Skeletal muscle tissue (tissue), 4 donors: ENCODE results near the gene VPS37B. TPM values are rescaled to one million over a fixed set of nuclear protein-coding genes. Genes with fewer than 3 reads are reported as not detected.
A peak's percentile ranks its signal among the peaks of the same experiment; 100 is the strongest.
"Not testable (repeated sequence)": the region's sequence is repeated elsewhere in the genome, so short reads cannot be mapped to it uniquely, and the experiment has no call there.

Experiments
- H3K27ac ChIP-seq: one replicate; pipeline ENCODE4 v1.7.0; 2013; ENCODE audit warnings: mild to moderate bottlenecking, low read depth, low read length, inconsistent platforms
- H3K27me3 ChIP-seq, 3 donors: one replicate each; pipeline ENCODE4 v1.7.0; 2013; ENCODE audit warnings: low read length in 3 of 3; ENCODE audit not compliant: control insufficient read depth in 3 of 3, insufficient read depth in 3 of 3
- H3K36me3 ChIP-seq, 3 donors: one replicate each; pipeline ENCODE4 v1.7.0; 2013; ENCODE audit warnings: low read length in 3 of 3; ENCODE audit not compliant: control insufficient read depth in 3 of 3, insufficient read depth in 3 of 3
- H3K4me1 ChIP-seq, 3 donors: one replicate each; pipeline ENCODE4 v1.7.0; 2013; ENCODE audit warnings: low read length in 3 of 3, mild to moderate bottlenecking in 3 of 3; ENCODE audit not compliant: control insufficient read depth in 3 of 3, insufficient read depth in 3 of 3
- H3K4me3 ChIP-seq, 3 donors: one replicate each; pipeline ENCODE4 v1.7.0; 2013; ENCODE audit warnings: low read length in 3 of 3
- H3K9ac ChIP-seq, 3 donors: one replicate each; pipeline ENCODE4 v1.7.0; 2013; ENCODE audit warnings: low read length in 3 of 3, mild to moderate bottlenecking in 3 of 3, moderate library complexity in 2 of 3, low read depth in 1 of 3
- H3K9me3 ChIP-seq, 3 donors: one replicate each; pipeline ENCODE4 v1.7.0; 2013; ENCODE audit warnings: low read length in 3 of 3; ENCODE audit not compliant: control insufficient read depth in 3 of 3
- total RNA-seq: library from RNA; depleted of rRNA; stranded (reverse); fragments of >200 nt; gene quantifications from one replicate; pipeline ENCODE4 v1.2.3, GENCODE V29; 2014
- donor health status: Osteomylitis.

VPS37B gene
- total RNA-seq, 1 donor from 2014 or later, result 11.5 TPM

DNA sequence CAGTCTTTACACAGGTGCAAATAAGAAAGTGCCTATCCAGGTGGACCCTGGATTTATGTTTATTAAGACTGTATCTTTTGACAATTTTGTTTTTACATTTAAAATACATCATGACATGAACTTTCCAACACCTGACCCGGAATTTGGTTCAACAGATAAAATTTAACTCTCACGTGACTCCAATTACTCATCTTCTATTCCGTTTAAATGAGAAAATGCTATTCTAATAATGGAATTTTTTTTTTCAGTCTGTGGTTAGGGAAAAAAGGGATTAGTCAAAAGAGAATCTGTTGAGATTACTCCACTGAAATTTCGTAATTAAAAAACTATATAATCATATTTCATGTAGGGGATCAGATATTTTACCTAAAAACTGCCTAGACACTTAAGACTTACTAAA lies 11.1 kb downstream of the VPS37B start:
- H3K4me3 ChIP-seq, result no peak overlapping the region
- peaks cover 31 to 42% (median 36%) of the 10 kb centered on the region in 3 donors for H3K4me1 ChIP-seq
- H3K9ac ChIP-seq, result no peak overlapping the region
- H3K36me3 ChIP-seq, result no peaks in the 10 kb centered on the region
- no peaks in the 10 kb centered on the region for H3K27me3 ChIP-seq
- no peaks in the 10 kb centered on the region for H3K9me3 ChIP-seq
- no peak overlapping the region for H3K27ac ChIP-seq

DNA sequence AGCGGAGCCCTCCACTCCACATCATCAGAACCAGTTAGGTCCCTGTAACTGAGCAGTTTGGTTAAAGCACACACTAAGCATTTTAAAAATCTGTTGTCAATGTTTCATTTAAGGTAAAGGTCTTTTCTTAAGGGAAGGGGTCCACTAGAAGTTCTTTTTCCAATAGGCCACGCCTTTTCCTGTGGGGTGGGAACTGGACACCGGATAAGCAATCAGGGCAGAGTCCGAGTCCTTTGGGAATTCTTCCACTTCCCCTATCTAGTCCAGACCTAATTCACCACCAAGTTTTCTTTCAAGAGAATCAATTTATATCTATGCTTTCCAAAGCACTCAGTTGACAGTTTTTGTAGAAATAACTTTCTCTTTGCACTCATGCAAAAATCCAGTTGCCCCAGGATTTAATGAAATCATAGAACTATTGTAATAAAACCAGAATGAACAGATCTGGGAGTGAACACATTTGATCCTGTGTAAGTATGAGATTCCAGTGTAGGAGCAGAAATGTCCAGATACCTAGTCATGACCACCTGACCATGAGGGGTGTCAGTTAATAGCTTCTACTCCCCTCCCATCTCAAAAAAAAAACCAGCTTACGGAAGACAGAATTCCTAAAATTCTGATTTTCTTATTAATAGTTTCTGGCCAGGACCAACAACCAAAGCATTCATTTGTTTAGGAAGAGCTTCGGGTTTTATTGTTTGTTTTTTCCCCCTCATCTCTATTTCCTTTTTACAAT lies 11.7 kb downstream of the VPS37B start:
- Histone ChIP-seq H3K27ac (no peak overlapping the region), H3K9me3 (no peaks in the 10 kb centered on the region), H3K9ac (no peak overlapping the region), H3K4me3 (no peak overlapping the region), H3K27me3 (no peaks in the 10 kb centered on the region), H3K36me3 (no peaks in the 10 kb centered on the region), H3K4me1 (peaks cover 35 to 47% (median 42%) of the 10 kb centered on the region in 3 donors)

DNA sequence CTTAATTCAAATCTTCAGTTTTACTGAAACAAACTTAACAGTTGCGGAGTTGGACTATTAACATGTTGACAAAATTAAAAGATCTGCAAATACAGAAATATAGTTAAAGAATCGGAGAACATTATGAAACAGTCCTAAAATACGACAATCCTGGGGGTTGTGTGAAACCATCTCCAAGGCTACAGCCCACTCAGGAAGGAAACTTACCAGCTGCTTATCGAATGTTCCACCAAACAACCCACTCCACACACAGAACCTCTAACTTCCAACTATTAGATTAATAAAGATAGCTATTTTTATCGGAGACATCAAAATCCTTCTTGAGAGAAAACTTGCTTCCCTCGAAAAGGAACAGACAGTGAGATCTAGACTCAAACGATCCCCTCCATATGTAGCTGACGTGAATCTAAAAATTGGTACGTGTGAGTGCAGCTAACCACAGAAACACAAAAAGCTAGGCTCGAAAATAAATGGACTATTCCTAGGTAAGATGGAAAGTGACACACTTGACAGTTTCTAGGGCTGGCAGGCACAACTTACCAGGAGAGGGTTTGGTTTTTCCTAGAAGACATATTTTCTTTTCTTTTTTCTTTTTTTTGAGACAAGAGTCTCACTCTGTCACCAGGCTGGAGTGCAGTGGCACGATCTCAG lies 12.9 kb downstream of the VPS37B start:
- Histone ChIP-seq H3K27ac (no peak overlapping the region), H3K4me1 (peaks cover 30 to 42% (median 42%) of the 10 kb centered on the region in 3 donors), H3K9ac (no peak overlapping the region), H3K27me3 (no peaks in the 10 kb centered on the region), H3K36me3 (no peaks in the 10 kb centered on the region), H3K4me3 (no peak overlapping the region), H3K9me3 (no peaks in the 10 kb centered on the region)

DNA sequence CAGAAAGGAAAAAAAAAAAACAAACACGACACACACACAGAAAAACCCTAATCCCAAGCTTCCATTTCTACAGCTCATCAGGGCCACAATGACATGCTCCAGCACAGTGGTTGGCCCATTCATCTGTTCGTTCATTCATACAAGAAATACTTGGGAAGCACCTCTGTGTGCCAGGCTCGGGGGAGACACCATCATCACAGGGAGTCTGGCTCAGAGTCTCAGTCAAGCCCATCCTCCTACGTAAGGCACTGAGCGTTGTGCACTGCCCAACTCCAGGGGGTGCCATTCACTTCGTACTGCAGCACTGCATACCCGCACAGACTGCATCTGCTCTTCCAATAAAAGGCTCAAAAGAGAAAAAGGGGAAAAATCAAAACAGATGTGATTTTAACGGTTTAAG lies 15.3 kb downstream of the VPS37B start:
- no peaks in the 10 kb centered on the region for H3K9me3 ChIP-seq
- H3K27ac ChIP-seq, result no peak overlapping the region
- H3K9ac ChIP-seq, result no peak overlapping the region
- H3K36me3 ChIP-seq, result no peaks in the 10 kb centered on the region
- H3K4me1 ChIP-seq, result peaks cover 37 to 54% (median 49%) of the 10 kb centered on the region in 3 donors
- peak overlapping the region in 1 of 3 donors; percentile 14 for H3K4me3 ChIP-seq
- H3K27me3 ChIP-seq, result no peaks in the 10 kb centered on the region

DNA sequence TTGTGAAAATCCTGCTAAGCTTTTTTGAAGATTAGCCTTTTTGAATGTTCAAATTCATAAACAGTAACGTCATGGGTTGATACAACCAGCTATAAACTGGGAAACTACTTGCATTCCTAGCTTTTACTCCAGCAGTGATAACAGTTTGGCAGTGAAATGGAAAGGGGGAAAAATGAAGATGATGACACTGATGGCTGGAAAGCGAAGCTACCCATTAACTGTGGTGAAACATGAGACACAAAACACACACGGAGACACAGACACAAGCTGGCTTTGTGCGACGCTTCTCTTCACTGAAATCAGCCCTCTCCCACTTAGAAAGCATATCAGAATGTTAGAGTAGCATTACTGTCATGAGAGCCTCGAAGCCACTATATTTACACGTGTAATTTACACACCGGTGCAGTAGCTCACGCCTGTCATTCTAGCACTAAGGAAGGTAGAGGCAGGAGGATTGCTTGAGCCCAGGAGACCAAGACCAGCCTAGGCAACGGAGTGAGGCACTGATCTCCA lies 15.7 kb downstream of the VPS37B start:
- Histone ChIP-seq H3K36me3 (no peaks in the 10 kb centered on the region), H3K9ac (no peak overlapping the region), H3K4me1 (peaks cover 39 to 58% (median 53%) of the 10 kb centered on the region in 3 donors), H3K9me3 (no peaks in the 10 kb centered on the region), H3K4me3 (peak overlapping the region in 1 of 3 donors; percentile 14), H3K27me3 (no peaks in the 10 kb centered on the region), H3K27ac (no peak overlapping the region)

DNA sequence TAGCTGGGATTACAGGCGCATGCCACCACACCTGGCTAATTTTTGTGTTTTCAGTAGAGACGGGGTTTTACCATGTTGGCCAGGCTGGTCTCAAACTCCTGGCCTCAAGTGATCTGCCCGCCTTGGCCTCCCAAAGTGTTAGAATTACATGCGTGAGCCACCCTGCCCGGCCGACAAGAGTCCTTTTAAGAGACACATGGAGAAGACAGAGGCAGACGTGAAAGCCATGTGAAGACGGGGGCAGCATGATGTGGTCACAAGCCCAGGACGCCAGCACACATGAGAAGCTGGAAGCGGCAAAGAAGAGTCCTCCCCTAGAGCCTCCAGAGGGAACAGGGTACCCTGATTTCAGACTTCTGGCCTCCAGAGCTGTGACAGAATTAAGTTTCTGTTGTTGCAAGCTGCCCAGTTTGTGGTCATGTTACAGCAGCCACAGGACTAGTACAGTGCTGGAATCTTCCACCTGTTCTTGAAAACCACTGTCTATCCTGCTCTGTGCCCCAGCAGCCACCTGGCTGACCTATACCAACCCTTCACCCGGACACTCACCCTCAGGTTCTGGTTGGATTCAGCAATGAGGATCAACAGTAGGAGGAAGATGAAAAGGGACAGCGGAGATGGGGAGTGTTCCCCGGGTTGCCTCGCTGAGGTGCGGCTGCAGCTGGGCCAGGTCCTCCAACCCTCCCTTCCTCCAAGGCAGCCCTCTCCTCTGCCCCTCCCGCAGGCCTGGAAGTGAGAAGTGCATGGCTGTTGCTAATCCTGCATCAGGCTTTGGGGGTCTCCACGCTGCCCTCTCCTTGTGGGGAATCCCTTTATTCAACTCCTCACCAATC lies 16.9 kb downstream of the VPS37B start:
- Histone ChIP-seq H3K4me1 (peaks cover 38 to 58% (median 56%) of the 10 kb centered on the region in 3 donors), H3K4me3 (no peak overlapping the region), H3K27ac (peak overlapping the region; percentile 25), H3K9me3 (no peaks in the 10 kb centered on the region), H3K9ac (peak overlapping the region in 1 of 3 donors; percentile 25), H3K36me3 (no peaks in the 10 kb centered on the region), H3K27me3 (no peaks in the 10 kb centered on the region)

DNA sequence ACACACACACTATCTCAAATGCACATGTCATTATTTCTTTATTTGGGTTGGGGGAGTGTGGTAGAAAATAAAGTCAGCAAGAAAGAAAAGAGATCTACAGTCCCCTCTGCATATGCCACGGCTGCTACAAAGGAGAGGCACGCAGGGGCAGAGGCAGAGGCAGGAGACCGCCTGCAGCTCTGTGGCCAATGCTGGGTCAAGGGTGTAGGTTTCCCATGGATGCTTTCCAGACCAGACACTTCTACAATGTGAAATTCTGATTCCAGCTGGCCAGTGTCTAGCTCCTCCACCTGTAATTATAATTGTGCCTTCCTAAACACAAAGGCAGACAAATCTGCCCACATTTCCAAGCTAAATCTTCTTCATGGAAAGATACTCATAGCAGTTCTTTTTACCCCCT lies 19.2 kb downstream of the VPS37B start:
- Histone ChIP-seq H3K9me3 (no peaks in the 10 kb centered on the region), H3K9ac (peak overlapping the region in 1 of 3 donors; percentile 23), H3K4me1 (peaks cover 58 to 81% (median 76%) of the 10 kb centered on the region in 3 donors), H3K27me3 (no peaks in the 10 kb centered on the region), H3K36me3 (no peaks in the 10 kb centered on the region), H3K27ac (no peak overlapping the region), H3K4me3 (no peak overlapping the region)

DNA sequence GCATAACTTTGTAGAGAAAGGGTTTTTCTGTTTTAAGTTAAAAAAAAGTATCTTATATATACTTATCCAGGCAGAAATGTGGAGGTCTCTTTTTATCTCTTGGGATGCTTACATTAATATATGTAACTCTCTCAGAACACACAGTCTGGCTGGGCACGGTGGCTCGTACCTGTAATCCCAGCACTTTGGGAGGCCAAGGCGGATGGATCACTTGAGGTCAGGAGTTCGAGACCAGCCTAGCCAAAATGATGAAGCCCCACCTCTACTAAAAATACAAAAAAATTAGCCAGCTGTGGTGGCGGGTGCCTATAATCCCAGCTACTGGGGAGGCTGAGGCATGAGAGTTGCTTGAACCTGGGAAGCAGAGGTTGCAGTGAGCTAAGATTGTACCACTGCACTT lies 19.6 kb downstream of the VPS37B start:
- H3K4me3 ChIP-seq, H3K9ac ChIP-seq, H3K27ac ChIP-seq, H3K36me3 ChIP-seq, H3K27me3 ChIP-seq, H3K9me3 ChIP-seq: not testable (repeated sequence)
- peaks cover 62 to 83% (median 76%) of the 10 kb centered on the region in 3 donors for H3K4me1 ChIP-seq

DNA sequence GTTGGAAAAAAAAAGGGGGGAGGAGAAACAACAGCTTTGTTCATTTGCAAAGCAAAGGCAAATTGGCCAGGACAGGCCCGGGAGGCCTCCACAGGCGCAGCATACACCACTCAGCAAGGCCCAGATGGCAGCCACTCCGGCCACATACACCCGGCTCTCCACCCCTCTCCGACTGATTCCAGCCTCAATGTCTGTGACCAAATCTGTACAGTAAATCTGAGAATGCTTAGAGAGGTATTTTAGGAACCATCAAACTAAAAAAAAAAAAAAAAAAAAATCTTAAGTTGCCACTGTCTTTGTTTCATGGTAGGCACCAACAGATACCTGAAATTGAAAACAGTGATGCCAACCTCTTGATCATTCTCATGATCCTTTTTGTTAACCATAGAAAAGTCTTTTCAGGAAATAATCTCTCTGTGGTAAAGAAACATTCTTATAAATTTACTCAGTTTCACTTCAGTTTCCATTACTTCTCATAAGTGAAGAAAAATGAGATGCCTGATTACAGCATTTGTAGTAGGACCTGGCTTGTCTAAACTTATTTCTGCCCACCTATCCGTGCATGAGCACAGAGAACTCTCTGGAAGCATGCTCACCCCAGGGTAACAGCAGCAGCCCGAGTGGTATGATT lies 20.2 kb downstream of the VPS37B start:
- Histone ChIP-seq H3K4me3 (no peak overlapping the region), H3K27ac (no peak overlapping the region), H3K27me3 (no peaks in the 10 kb centered on the region), H3K9me3 (no peaks in the 10 kb centered on the region), H3K36me3 (no peaks in the 10 kb centered on the region), H3K9ac (no peak overlapping the region), H3K4me1 (peaks cover 65 to 83% (median 76%) of the 10 kb centered on the region in 3 donors)
